Chondrocyte (in vitro differentiated cells): ENCODE data around the gene GNG13. TPM values are rescaled to one million over a fixed set of nuclear protein-coding genes. Genes with fewer than 3 reads are reported as not detected.

Source experiments
- DNase-seq: peaks from one replicate; pipeline ENCODE4 v3.0.0; 2021; ENCODE audit warnings: mixed read lengths, low spot score
- H3K27ac Mint-ChIP-seq: one replicate; pipeline ENCODE4 v1.8.0; 2021; ENCODE audit warnings: mild to moderate bottlenecking, moderate library complexity, mixed read lengths; ENCODE audit not compliant: unreplicated experiment
- H3K27me3 Mint-ChIP-seq: 2 replicates; pipeline ENCODE4 v1.8.0; 2021; ENCODE audit warnings: low read depth, mixed read lengths
- H3K36me3 Mint-ChIP-seq: 2 replicates; pipeline ENCODE4 v1.8.0; 2021; ENCODE audit warnings: low read depth, mixed read lengths
- H3K4me1 Mint-ChIP-seq: 2 replicates; pipeline ENCODE4 v1.8.0; 2021; ENCODE audit warnings: low read depth, mild to moderate bottlenecking, mixed read lengths
- H3K4me3 Mint-ChIP-seq: one replicate; pipeline ENCODE4 v1.8.0; 2021; ENCODE audit warnings: mild to moderate bottlenecking, moderate library complexity, mixed read lengths; ENCODE audit not compliant: unreplicated experiment
- H3K9me3 Mint-ChIP-seq: 2 replicates; pipeline ENCODE4 v1.8.0; 2021; ENCODE audit warnings: low read depth, mixed read lengths
- CTCF ChIP-seq: fragments of 200-600 bp; sonication (generic); IDR thresholded peaks from 2 replicates; pipeline ENCODE4 v1.5.0; 2021; ENCODE audit warnings: antibody characterized with exemption, mild to moderate bottlenecking, moderate library complexity
- total RNA-seq: library from RNA; stranded (reverse); gene quantifications from 3 replicates; pipeline ENCODE4 v1.2.1, GENCODE V29; 2021

Gene GNG13
- total RNA-seq, 1 donor from 2014 or later: not detected

GRCh38 chr16:801584-802363, 1.2 kb upstream of the GNG13 start:
- no peak for DNase-seq
- Mint-ChIP-seq H3K4me3 (no peak overlapping the region), H3K36me3 (peaks cover 2% of the 10 kb centered on the region), H3K9me3 (no peaks in the 10 kb centered on the region), H3K27me3 (peaks cover 24% of the 10 kb centered on the region), H3K4me1 (no peaks in the 10 kb centered on the region), H3K27ac (no peak overlapping the region)
- TF ChIP-seq CTCF: no peak

- peaks cover 2% of the 10 kb centered on the region for H3K36me3 Mint-ChIP-seq
- H3K4me1 Mint-ChIP-seq: no peaks in the 10 kb centered on the region
- no peak for TF ChIP-seq CTCF
- no peak for DNase-seq
- H3K27me3 Mint-ChIP-seq: peaks cover 24% of the 10 kb centered on the region
- no peak overlapping the region for H3K27ac Mint-ChIP-seq
- H3K9me3 Mint-ChIP-seq: no peaks in the 10 kb centered on the region
- H3K4me3 Mint-ChIP-seq: no peak overlapping the region
Observed at GRCh38 chr16:800834-801511, 439 bp upstream of the GNG13 start.

GRCh38 chr16:799111-799947, 1.2 kb downstream of the GNG13 start:
- H3K4me3 Mint-ChIP-seq: no peak overlapping the region
- H3K4me1 Mint-ChIP-seq: no peaks in the 10 kb centered on the region
- H3K27me3 Mint-ChIP-seq: peaks cover 19% of the 10 kb centered on the region
- no peak for TF ChIP-seq CTCF
- no peaks in the 10 kb centered on the region for H3K9me3 Mint-ChIP-seq
- H3K27ac Mint-ChIP-seq: no peak overlapping the region
- DNase-seq: no peak
- peaks cover 2% of the 10 kb centered on the region for H3K36me3 Mint-ChIP-seq

GRCh38 chr16:798666-799065, 1.9 kb downstream of the GNG13 start:
- Mint-ChIP-seq H3K27me3 (peaks cover 15% of the 10 kb centered on the region), H3K9me3 (no peaks in the 10 kb centered on the region), H3K4me3 (no peak overlapping the region), H3K27ac (no peak overlapping the region), H3K36me3 (peaks cover 2% of the 10 kb centered on the region), H3K4me1 (no peaks in the 10 kb centered on the region)
- no peak for TF ChIP-seq CTCF
- DNase-seq: no peak

GRCh38 chr16:797686-798085, 2.8 kb downstream of the GNG13 start:
- H3K27ac Mint-ChIP-seq: no peak overlapping the region
- H3K36me3 Mint-ChIP-seq: peaks cover 2% of the 10 kb centered on the region
- DNase-seq: no peak
- no peaks in the 10 kb centered on the region for H3K9me3 Mint-ChIP-seq
- no peaks in the 10 kb centered on the region for H3K4me1 Mint-ChIP-seq
- H3K4me3 Mint-ChIP-seq: no peak overlapping the region
- no peak for TF ChIP-seq CTCF
- H3K27me3 Mint-ChIP-seq: peaks cover 10% of the 10 kb centered on the region
